ENCODE data around the gene NRG3. TPM values are rescaled to one million over a fixed set of nuclear protein-coding genes. Genes with fewer than 3 reads are reported as not detected.

Gene NRG3
- total RNA-seq, 2 donors from 2014 or later = 1.7 to 2.3 TPM

GRCh38 chr10:82378146-82378545, 503.2 kb downstream of the NRG3 start:
- no peak overlapping the region for H3K4me3 Mint-ChIP-seq
- no peaks in the 10 kb centered on the region for H3K36me3 Mint-ChIP-seq (ENCODE audit: low read depth)
- Histone ChIP-seq H3K36me3 (ENCODE audit: control insufficient read depth, insufficient read depth, low read length) (no peaks in the 10 kb centered on the region), H3K9me3 (ENCODE audit: control insufficient read depth, low read length) (no peaks in the 10 kb centered on the region), H3K27me3 (ENCODE audit: control insufficient read depth, insufficient read depth, low read length, poor library complexity, severe bottlenecking) (no peaks in the 10 kb centered on the region), H3K27ac (ENCODE audit: low read depth, low read length) (no peak overlapping the region), H3K4me3 (ENCODE audit: low read length) (no peak overlapping the region), H3K9ac (ENCODE audit: extremely low read depth, low read length, poor library complexity, severe bottlenecking) (no peak overlapping the region), H3K4me1 (ENCODE audit: control insufficient read depth, insufficient read depth, low read length) (no peaks in the 10 kb centered on the region)
- 84 to 86% methylated on average over 2 of the region's 2 CpGs for whole genome bisulfite sequencing, 2 experiments (ENCODE audit: insufficient coverage in 1 of 2, insufficient read length in 1 of 2)
- H3K9me3 Mint-ChIP-seq = no peaks in the 10 kb centered on the region
- peaks cover 2% of the 10 kb centered on the region for H3K4me1 Mint-ChIP-seq
- no peak for DNase-seq
- TF ChIP-seq CTCF (conservative IDR thresholded peaks at IDR 0.05) = no peak
- no peaks in the 10 kb centered on the region for H3K27me3 Mint-ChIP-seq (ENCODE audit: insufficient read depth)
- H3K27ac Mint-ChIP-seq = no peak overlapping the region

GRCh38 chr10:82383350-82383749, 508.4 kb downstream of the NRG3 start:
- DNase-seq = no peak
- Histone ChIP-seq H3K27me3 (ENCODE audit: control insufficient read depth, insufficient read depth, low read length, poor library complexity, severe bottlenecking) (no peaks in the 10 kb centered on the region), H3K9ac (ENCODE audit: extremely low read depth, low read length, poor library complexity, severe bottlenecking) (no peak overlapping the region), H3K4me3 (ENCODE audit: low read length) (no peak overlapping the region), H3K4me1 (ENCODE audit: control insufficient read depth, insufficient read depth, low read length) (no peaks in the 10 kb centered on the region), H3K27ac (ENCODE audit: low read depth, low read length) (no peak overlapping the region), H3K9me3 (ENCODE audit: control insufficient read depth, low read length) (no peaks in the 10 kb centered on the region), H3K36me3 (ENCODE audit: control insufficient read depth, insufficient read depth, low read length) (no peaks in the 10 kb centered on the region)
- no peak overlapping the region for H3K4me3 Mint-ChIP-seq
- no peaks in the 10 kb centered on the region for H3K4me1 Mint-ChIP-seq
- H3K27ac Mint-ChIP-seq = no peak overlapping the region
- no peak for TF ChIP-seq CTCF (conservative IDR thresholded peaks at IDR 0.05)
- no peaks in the 10 kb centered on the region for H3K27me3 Mint-ChIP-seq (ENCODE audit: insufficient read depth)
- peaks cover 2% of the 10 kb centered on the region for H3K9me3 Mint-ChIP-seq
- no peaks in the 10 kb centered on the region for H3K36me3 Mint-ChIP-seq (ENCODE audit: low read depth)

- Histone ChIP-seq H3K27ac (ENCODE audit: low read depth, low read length) (no peak overlapping the region), H3K4me1 (ENCODE audit: control insufficient read depth, insufficient read depth, low read length) (no peaks in the 10 kb centered on the region), H3K4me3 (ENCODE audit: low read length) (no peak overlapping the region), H3K36me3 (ENCODE audit: control insufficient read depth, insufficient read depth, low read length) (no peaks in the 10 kb centered on the region), H3K9me3 (ENCODE audit: control insufficient read depth, low read length) (no peaks in the 10 kb centered on the region), H3K9ac (ENCODE audit: extremely low read depth, low read length, poor library complexity, severe bottlenecking) (no peak overlapping the region), H3K27me3 (ENCODE audit: control insufficient read depth, insufficient read depth, low read length, poor library complexity, severe bottlenecking) (no peaks in the 10 kb centered on the region)
- H3K27me3 Mint-ChIP-seq (ENCODE audit: insufficient read depth) = no peaks in the 10 kb centered on the region
- peaks cover 5% of the 10 kb centered on the region for H3K4me1 Mint-ChIP-seq
- no peak for DNase-seq
- no peak overlapping the region for H3K27ac Mint-ChIP-seq
- H3K36me3 Mint-ChIP-seq (ENCODE audit: low read depth) = no peaks in the 10 kb centered on the region
- H3K9me3 Mint-ChIP-seq = no peaks in the 10 kb centered on the region
- no peak for TF ChIP-seq CTCF (conservative IDR thresholded peaks at IDR 0.05)
- H3K4me3 Mint-ChIP-seq = no peak overlapping the region
- 95 to 100% methylated on average over 3 to 5 of the region's 5 CpGs for WGBS, 2 experiments (ENCODE audit: insufficient coverage in 1 of 2, insufficient read length in 1 of 2)
Measured at GRCh38 chr10:82390866-82391658, 516.1 kb downstream of the NRG3 start.

Measured in endodermal cell (in vitro differentiated cells).